BE2C (cell line): ENCODE results near the gene SHC2.
"Not testable (repeated sequence)": the region's sequence is repeated elsewhere in the genome, so short reads cannot be mapped to it uniquely, and the experiment has no call there.

ENCODE experiments used
- DNase-seq: peaks from one replicate; pipeline ENCODE4 v3.0.0-alpha.2; 2020
- H3K27me3 ChIP-seq: fragments of 250-450 bp; sonication (Bioruptor Pico); 2 replicates; pipeline ENCODE4 v1.5.1; 2020; ENCODE audit warnings: mild to moderate bottlenecking
- H3K36me3 ChIP-seq: fragments of 250-450 bp; sonication (Bioruptor Pico); 2 replicates; pipeline ENCODE4 v1.5.1; 2020; ENCODE audit warnings: mild to moderate bottlenecking
- H3K4me1 ChIP-seq: fragments of 250-450 bp; sonication (Bioruptor Pico); 2 replicates; pipeline ENCODE4 v1.5.1; 2020
- H3K4me3 ChIP-seq: 2 replicates; pipeline ENCODE4 v1.5.1; 2011; ENCODE audit warnings: low read depth, low read length
- H3K9me3 ChIP-seq: fragments of 250-450 bp; sonication (Bioruptor Pico); 2 replicates; pipeline ENCODE4 v1.5.1; 2020
- CTCF ChIP-seq: IDR thresholded peaks from 2 replicates; pipeline ENCODE4 v1.5.1; 2012; ENCODE audit warnings: mild to moderate bottlenecking, low read depth, low read length

The SHC2 gene

GRCh38 chr19:485583-486236, 24.9 kb upstream of the SHC2 start:
- no peak for DNase-seq
- TF ChIP-seq CTCF = no peak

GRCh38 chr19:485077-485476, 24.2 kb upstream of the SHC2 start:
- Histone ChIP-seq H3K4me1 (no peaks in the 10 kb centered on the region), H3K4me3 (no peak overlapping the region), H3K9me3 (no peaks in the 10 kb centered on the region), H3K27me3 (peaks cover 11% of the 10 kb centered on the region), H3K36me3 (no peaks in the 10 kb centered on the region)
- no peak for TF ChIP-seq CTCF
- no peak for DNase-seq

More at GRCh38 chr19:485583-486236, 24.9 kb upstream of the SHC2 start:
- no peak overlapping the region for H3K4me3 ChIP-seq
- no peaks in the 10 kb centered on the region for H3K36me3 ChIP-seq
- H3K9me3 ChIP-seq = no peaks in the 10 kb centered on the region
- peaks cover 11% of the 10 kb centered on the region for H3K27me3 ChIP-seq
- no peaks in the 10 kb centered on the region for H3K4me1 ChIP-seq

GRCh38 chr19:484494-484893, 23.7 kb upstream of the SHC2 start:
- no peaks in the 10 kb centered on the region for H3K36me3 ChIP-seq
- H3K4me3 ChIP-seq = no peak overlapping the region
- no peaks in the 10 kb centered on the region for H3K9me3 ChIP-seq
- TF ChIP-seq CTCF = no peak
- no peaks in the 10 kb centered on the region for H3K4me1 ChIP-seq
- H3K27me3 ChIP-seq = peaks cover 11% of the 10 kb centered on the region
- no peak for DNase-seq

GRCh38 chr19:483332-484072, 22.7 kb upstream of the SHC2 start:
- no peak for TF ChIP-seq CTCF
- H3K4me3 ChIP-seq = no peak overlapping the region
- no peaks in the 10 kb centered on the region for H3K4me1 ChIP-seq
- no peaks in the 10 kb centered on the region for H3K36me3 ChIP-seq
- H3K9me3 ChIP-seq = no peaks in the 10 kb centered on the region
- no peak for DNase-seq
- peaks cover 11% of the 10 kb centered on the region for H3K27me3 ChIP-seq

GRCh38 chr19:482186-483041, 21.6 kb upstream of the SHC2 start:
- DNase-seq = no peak
- no peaks in the 10 kb centered on the region for H3K9me3 ChIP-seq
- peaks cover 11% of the 10 kb centered on the region for H3K27me3 ChIP-seq
- no peaks in the 10 kb centered on the region for H3K4me1 ChIP-seq
- H3K36me3 ChIP-seq = no peaks in the 10 kb centered on the region
- H3K4me3 ChIP-seq = no peak overlapping the region
- no peak for TF ChIP-seq CTCF

GRCh38 chr19:481100-481499, 20.3 kb upstream of the SHC2 start:
- H3K27me3 ChIP-seq, H3K4me1 ChIP-seq, H3K9me3 ChIP-seq, DNase-seq, H3K4me3 ChIP-seq, H3K36me3 ChIP-seq: not testable (repeated sequence)
